ENCODE results near the gene C22orf42.

DNA sequence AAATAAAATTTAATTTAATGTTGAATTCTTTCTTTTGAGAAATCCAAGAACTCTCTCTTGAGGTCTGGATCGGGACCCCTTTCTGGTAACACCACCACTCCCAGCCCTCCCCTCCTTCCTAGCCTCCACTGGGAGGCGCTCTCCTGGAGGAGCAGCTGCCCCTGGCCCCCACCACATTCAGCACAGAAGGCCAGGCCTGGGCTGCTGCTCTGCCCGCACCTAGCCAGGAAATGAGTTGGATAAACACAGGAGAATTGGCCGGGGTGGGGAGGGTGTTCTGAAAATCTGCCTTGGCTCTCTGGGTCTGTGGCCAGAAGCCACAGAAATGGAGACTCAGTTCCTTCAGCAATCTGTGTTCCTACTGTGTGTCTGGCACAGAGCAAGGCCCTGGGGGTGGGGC lies 31.2 kb downstream of the C22orf42 start:
- TF ChIP-seq, protein P1, sequence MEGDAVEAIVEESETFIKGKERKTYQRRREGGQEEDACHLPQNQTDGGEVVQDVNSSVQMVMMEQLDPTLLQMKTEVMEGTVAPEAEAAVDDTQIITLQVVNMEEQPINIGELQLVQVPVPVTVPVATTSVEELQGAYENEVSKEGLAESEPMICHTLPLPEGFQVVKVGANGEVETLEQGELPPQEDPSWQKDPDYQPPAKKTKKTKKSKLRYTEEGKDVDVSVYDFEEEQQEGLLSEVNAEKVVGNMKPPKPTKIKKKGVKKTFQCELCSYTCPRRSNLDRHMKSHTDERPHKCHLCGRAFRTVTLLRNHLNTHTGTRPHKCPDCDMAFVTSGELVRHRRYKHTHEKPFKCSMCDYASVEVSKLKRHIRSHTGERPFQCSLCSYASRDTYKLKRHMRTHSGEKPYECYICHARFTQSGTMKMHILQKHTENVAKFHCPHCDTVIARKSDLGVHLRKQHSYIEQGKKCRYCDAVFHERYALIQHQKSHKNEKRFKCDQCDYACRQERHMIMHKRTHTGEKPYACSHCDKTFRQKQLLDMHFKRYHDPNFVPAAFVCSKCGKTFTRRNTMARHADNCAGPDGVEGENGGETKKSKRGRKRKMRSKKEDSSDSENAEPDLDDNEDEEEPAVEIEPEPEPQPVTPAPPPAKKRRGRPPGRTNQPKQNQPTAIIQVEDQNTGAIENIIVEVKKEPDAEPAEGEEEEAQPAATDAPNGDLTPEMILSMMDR (IDR thresholded peaks at IDR 0.05) = no peak
- no peak for TF ChIP-seq POLR2A (IDR thresholded peaks at IDR 0.05)
